ENCODE results near the gene NEK10. TPM values are rescaled to one million over a fixed set of nuclear protein-coding genes. Genes with fewer than 3 reads are reported as not detected.
"Not testable (repeated sequence)": the region's sequence is repeated elsewhere in the genome, so short reads cannot be mapped to it uniquely, and the experiment has no call there.

Gene NEK10
- total RNA-seq, 2 experiments from 2014 or later, result 0.29 to 0.58 TPM

DNA sequence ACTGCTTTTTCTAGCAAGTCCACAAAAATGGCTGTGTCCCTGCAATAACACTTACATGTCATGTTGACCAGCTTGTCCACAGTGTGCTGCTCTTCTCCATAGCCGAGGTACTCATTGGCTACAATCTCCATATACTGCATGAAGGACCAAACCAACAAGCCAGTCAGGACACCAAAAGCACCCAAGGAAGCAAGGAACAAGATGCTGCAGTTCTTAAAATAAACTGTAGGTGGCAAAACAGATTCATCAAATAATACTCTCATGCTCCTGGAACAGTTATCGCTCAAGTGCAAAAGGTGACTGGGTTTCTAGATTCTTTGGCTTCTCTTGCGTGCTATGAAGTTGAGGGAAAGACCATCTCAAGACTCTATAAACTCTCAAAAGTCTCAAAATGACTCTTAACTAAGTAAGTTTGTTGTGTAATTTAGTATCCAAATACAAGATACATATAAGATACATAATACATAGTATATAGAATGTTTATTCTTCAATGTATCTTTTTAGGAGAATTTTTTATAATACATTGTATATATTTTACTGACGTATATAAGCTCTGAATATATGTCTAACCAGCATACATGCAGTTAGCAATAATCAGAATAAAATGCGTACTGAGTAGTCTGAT lies 57.0 kb downstream of the NEK10 start:
- no peak overlapping the region for H3K27ac Mint-ChIP-seq
- peak; percentile 77 for ATAC-seq
- peak; percentile 1 for DNase-seq
- POLR2A ChIA-PET, result no interaction called here
- H3K27me3 Mint-ChIP-seq, result no peaks in the 10 kb centered on the region
- H3K36me3 Mint-ChIP-seq (ENCODE audit: low read depth), result no peaks in the 10 kb centered on the region
- H3K9me3 Mint-ChIP-seq, result no peaks in the 10 kb centered on the region
- H3K4me1 Mint-ChIP-seq (ENCODE audit: low read depth), result no peaks in the 10 kb centered on the region
- TF ChIP-seq, protein P1, sequence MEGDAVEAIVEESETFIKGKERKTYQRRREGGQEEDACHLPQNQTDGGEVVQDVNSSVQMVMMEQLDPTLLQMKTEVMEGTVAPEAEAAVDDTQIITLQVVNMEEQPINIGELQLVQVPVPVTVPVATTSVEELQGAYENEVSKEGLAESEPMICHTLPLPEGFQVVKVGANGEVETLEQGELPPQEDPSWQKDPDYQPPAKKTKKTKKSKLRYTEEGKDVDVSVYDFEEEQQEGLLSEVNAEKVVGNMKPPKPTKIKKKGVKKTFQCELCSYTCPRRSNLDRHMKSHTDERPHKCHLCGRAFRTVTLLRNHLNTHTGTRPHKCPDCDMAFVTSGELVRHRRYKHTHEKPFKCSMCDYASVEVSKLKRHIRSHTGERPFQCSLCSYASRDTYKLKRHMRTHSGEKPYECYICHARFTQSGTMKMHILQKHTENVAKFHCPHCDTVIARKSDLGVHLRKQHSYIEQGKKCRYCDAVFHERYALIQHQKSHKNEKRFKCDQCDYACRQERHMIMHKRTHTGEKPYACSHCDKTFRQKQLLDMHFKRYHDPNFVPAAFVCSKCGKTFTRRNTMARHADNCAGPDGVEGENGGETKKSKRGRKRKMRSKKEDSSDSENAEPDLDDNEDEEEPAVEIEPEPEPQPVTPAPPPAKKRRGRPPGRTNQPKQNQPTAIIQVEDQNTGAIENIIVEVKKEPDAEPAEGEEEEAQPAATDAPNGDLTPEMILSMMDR (IDR thresholded peaks at IDR 0.05), result peak; percentile 70
- H3K4me3 Mint-ChIP-seq, result no peak overlapping the region
- intact Hi-C loops (cut with micrococcal nuclease), result loop anchor here (1.0 kb wide), 1 partner anchor 369 kb away; no protein-coding TSS in a partner anchor
- CTCF ChIA-PET, result interaction anchor here (0.6 to 2.8 kb wide), 5 partner anchors 20 to 1025 kb away, joined by 3 to 12 read pairs (median 4); no protein-coding TSS in a partner anchor

DNA sequence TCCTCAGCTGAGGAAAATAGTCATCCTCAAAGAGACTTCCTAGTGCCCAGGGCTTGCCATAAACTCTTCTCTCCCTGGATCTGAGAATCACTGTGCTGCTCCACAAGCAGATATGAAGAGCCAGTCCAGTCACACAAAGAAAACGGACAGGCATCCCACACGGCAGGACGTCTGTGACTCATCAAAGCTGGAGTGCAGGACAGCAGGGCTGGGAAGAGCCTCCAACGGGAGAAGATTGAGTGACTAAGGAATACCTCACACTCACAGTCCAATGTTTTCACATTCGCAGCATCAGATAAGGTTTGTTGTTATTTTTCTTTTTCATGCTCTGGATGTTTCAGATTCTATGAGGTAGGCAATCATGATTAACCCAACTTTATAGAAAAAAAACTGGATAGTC lies 57.8 kb downstream of the NEK10 start:
- Mint-ChIP-seq H3K27ac (no peak overlapping the region), H3K4me1 (ENCODE audit: low read depth) (no peaks in the 10 kb centered on the region), H3K27me3 (no peaks in the 10 kb centered on the region), H3K9me3 (no peaks in the 10 kb centered on the region), H3K4me3 (no peak overlapping the region), H3K36me3 (ENCODE audit: low read depth) (no peaks in the 10 kb centered on the region)
- no peak for ATAC-seq
- no peak for DNase-seq
- intact Hi-C loops (cut with micrococcal nuclease), result no loop called here
- TF ChIP-seq, protein P1 (IDR thresholded peaks at IDR 0.05), result no peak
- CTCF ChIA-PET, result interaction anchor here (0.6 to 2.8 kb wide), 6 partner anchors 20 to 1026 kb away, joined by 3 to 12 read pairs (median 3); no protein-coding TSS in a partner anchor
- POLR2A ChIA-PET, result no interaction called here

GRCh38 chr3:27310688-27311087 lies 58.5 kb downstream of the NEK10 start:
- ATAC-seq (no peak), DNase-seq (no peak)
- intact Hi-C loops (cut with micrococcal nuclease), result no loop called here
- CTCF ChIA-PET, result interaction anchor here (1.0 to 2.8 kb wide), 4 partner anchors 47 to 371 kb away, joined by 3 to 12 read pairs (median 3); no protein-coding TSS in a partner anchor
- H3K4me3 Mint-ChIP-seq, result no peak overlapping the region
- H3K4me1 Mint-ChIP-seq (ENCODE audit: low read depth), result no peaks in the 10 kb centered on the region
- TF ChIP-seq, protein P1 (IDR thresholded peaks at IDR 0.05), result no peak
- no peaks in the 10 kb centered on the region for H3K27me3 Mint-ChIP-seq
- H3K36me3 Mint-ChIP-seq (ENCODE audit: low read depth), result no peaks in the 10 kb centered on the region
- H3K27ac Mint-ChIP-seq, result no peak overlapping the region
- POLR2A ChIA-PET, result no interaction called here
- H3K9me3 Mint-ChIP-seq, result no peaks in the 10 kb centered on the region

GRCh38 chr3:27307566-27307965 lies 61.6 kb downstream of the NEK10 start:
- ChIA-PET CTCF (no interaction called here), POLR2A (no interaction called here)
- TF ChIP-seq, protein P1 (IDR thresholded peaks at IDR 0.05), result no peak
- Mint-ChIP-seq H3K36me3 (ENCODE audit: low read depth) (no peaks in the 10 kb centered on the region), H3K27ac (no peak overlapping the region), H3K27me3 (no peaks in the 10 kb centered on the region), H3K4me3 (no peak overlapping the region), H3K4me1 (ENCODE audit: low read depth) (no peaks in the 10 kb centered on the region), H3K9me3 (no peaks in the 10 kb centered on the region)
- DNase-seq (no peak), ATAC-seq (no peak)
- intact Hi-C loops (cut with micrococcal nuclease), result no loop called here

GRCh38 chr3:27302891-27303290 lies 66.3 kb downstream of the NEK10 start:
- ATAC-seq (no peak), DNase-seq (no peak)
- Mint-ChIP-seq H3K27me3 (no peaks in the 10 kb centered on the region), H3K9me3 (peaks cover 5% of the 10 kb centered on the region), H3K4me3 (no peak overlapping the region), H3K4me1 (ENCODE audit: low read depth) (no peaks in the 10 kb centered on the region), H3K27ac (no peak overlapping the region), H3K36me3 (ENCODE audit: low read depth) (no peaks in the 10 kb centered on the region)
- intact Hi-C loops (cut with micrococcal nuclease), result no loop called here
- CTCF ChIA-PET, result interaction anchor here (1.3 kb wide), 1 partner anchor 12 kb away, joined by 3 read pairs; no protein-coding TSS in a partner anchor
- POLR2A ChIA-PET, result no interaction called here
- TF ChIP-seq, protein P1 (IDR thresholded peaks at IDR 0.05), result no peak

- intact Hi-C loops (cut with micrococcal nuclease); H3K36me3 Mint-ChIP-seq (ENCODE audit: low read depth); CTCF ChIA-PET; POLR2A ChIA-PET; H3K9me3 Mint-ChIP-seq; H3K27me3 Mint-ChIP-seq; H3K4me1 Mint-ChIP-seq (ENCODE audit: low read depth); H3K4me3 Mint-ChIP-seq; ATAC-seq; DNase-seq; H3K27ac Mint-ChIP-seq: not testable (repeated sequence)
Measured at GRCh38 chr3:27298981-27299380, 70.2 kb downstream of the NEK10 start.

All from activated CD8-positive, alpha-beta T cell treated with anti-CD3 and anti-CD28 coated beads for 36 hours (primary cell).